Adrenal gland (tissue), 12 donors: Measurements from ENCODE around the gene PTPDC1. TPM values are rescaled to one million over a fixed set of nuclear protein-coding genes. Genes with fewer than 3 reads are reported as not detected.

Experiments
- DNase-seq, 7 donors: peaks; one replicate each; pipeline ENCODE4 v3.0.0-alpha.2; 2019 to 2020
- H3K27ac ChIP-seq, 5 donors: fragments of 200-600 bp; sonication (generic) in 4 of 5; 1 replicate in 3 of 5; 2 replicates in 2 of 5; pipeline versions ENCODE4 v1.5.1 to v1.8.0; 2016 to 2020; ENCODE audit warnings: mild to moderate bottlenecking in 1 of 5
- H3K27me3 ChIP-seq: fragments of 200-600 bp; 2 replicates; pipeline ENCODE4 v1.8.0; 2021
- H3K36me3 ChIP-seq, 2 donors: fragments of 200-600 bp; replicated peaks in 1 of 2; 1 replicate in 1 of 2; 2 replicates in 1 of 2; pipeline versions ENCODE4 v1.5.1 to v1.8.0; 2018 to 2022
- H3K4me1 ChIP-seq, 2 donors: fragments of 200-600 bp; replicated peaks in 1 of 2; 1 replicate in 1 of 2; 2 replicates in 1 of 2; pipeline versions ENCODE4 v1.5.1 to v1.8.0; 2018 to 2021
- H3K4me3 ChIP-seq, 4 donors: fragments of 200-600 bp; sonication (generic) in 3 of 4; one replicate each; pipeline ENCODE4 v1.5.1; 2016 to 2018
- H3K9me3 ChIP-seq, 3 donors: fragments of 200-600 bp; sonication (generic) in 1 of 3; replicated peaks in 1 of 3; 1 replicate in 2 of 3; 2 replicates in 1 of 3; pipeline versions ENCODE4 v1.5.1 to v1.8.0; 2016 to 2021
- CTCF ChIP-seq, 6 experiments: fragments of 450-650 bp in 4 of 6; fragments of 200-600 bp in 2 of 6; sonication (generic) in 1 of 6; IDR thresholded peaks; 1 replicate in 5 of 6; 2 replicates in 1 of 6; pipeline versions ENCODE4 v1.5.1 to v1.8.0; 2016 to 2021; ENCODE audit warnings: antibody characterized with exemption in 6 of 6, mild to moderate bottlenecking in 2 of 6, moderate library complexity in 1 of 6
- POLR2A ChIP-seq, 2 donors: fragments of 450-650 bp; IDR thresholded peaks; one replicate each; pipeline ENCODE4 v1.6.1; 2017; ENCODE audit warnings: antibody characterized with exemption in 2 of 2, mild to moderate bottlenecking in 2 of 2, moderate library complexity in 1 of 2
- WGBS, 4 donors: extraction: QIAGEN DNeasy Blood & Tissue Kit in 2 of 4; methylation state at CpG; one replicate each; pipeline versions ENCODE4 v1.1.5 to v1.1.7; 2013 to 2017; 5-methylcytosine and 5-hydroxymethylcytosine counted together
- intact Hi-C, 2 donors: fragments of 100-400 bp; cut with DNase I; formaldehyde crosslinking; loops; one replicate each; pipeline versions ENCODE4 v1.14.1 to v1.15.0; 2022 to 2023
- polyA plus RNA-seq, 3 donors: library from polyadenylated mRNA; stranded (reverse); fragments of 200-250 nt in 2 of 3; fragments of 350-450 nt in 1 of 3; fragmentation: Illumina TruSeq in 1 of 3; extraction: RNeasy Lipid Tissue Mini Kit (QIAGEN cat#74804) in 1 of 3; gene quantifications; one replicate each; pipeline ENCODE4 v1.2.3, GENCODE V29; 2013 to 2014
- total RNA-seq, 9 donors: library from RNA; depleted of rRNA in 4 of 9; stranded (reverse); fragments of >200 nt in 4 of 9; fragments of 120-200 nt in 1 of 9; fragmentation: NEBNext Ultra II Directional in 1 of 9; extraction: Animal tissue kit (Norgen Biotek cat#: 25700) in 1 of 9; gene quantifications; one replicate each; pipeline versions ENCODE4 v1.1.0 to v1.2.4, GENCODE V29; 2013 to 2023
- donor health status: healthy with polysubstance abuse.
- donor health status: Bipolar disorder and iron deficiency.
- donor health status: DM: yes; HTN: yes; CAD: no.
- donor health status: DM: no; HTN: no; CAD: no.
- donor health status: DM: no; HTN: no; CAD: no.
- donor health status: DM: yes; HTN: yes; CAD: no.

Gene PTPDC1
- total and polyA plus RNA-seq, 12 donors: 5.1 to 19.4 (median 9.4) TPM

- Histone ChIP-seq H3K36me3 (no peaks in the 10 kb centered on the region), H3K4me3 (no peak overlapping the region), H3K27me3 (no peaks in the 10 kb centered on the region), H3K4me1 (peaks cover 0 to 7% of the 10 kb centered on the region in 2 donors), H3K9me3 (no peaks in the 10 kb centered on the region), H3K27ac (peak overlapping the region in 2 of 5 donors; percentile 8 to 73)
- DNase-seq: peak; percentile 54 to 88 (median 76)
- WGBS, 4 donors: 53 to 57% (median 54%) methylated on average over 5 to 10 of the region's 10 CpGs
- TF ChIP-seq CTCF (IDR thresholded peaks at IDR 0.05): no peak
- no peak for TF ChIP-seq POLR2A (IDR thresholded peaks at IDR 0.05)
- intact Hi-C loops: loop anchor here in 1 of 2 donors (10.0 kb wide), 1 partner anchor 48 kb away; no protein-coding TSS in a partner anchor
These were observed 73.0 kb downstream of the PTPDC1 start for GRCh38 chr9:94157050-94157801.

Other genes starting within 250 kb of the PTPDC1 start
- not detected for gene BARX1, start 129.1 kb upstream of the PTPDC1 start, total RNA-seq
- gene BARX1, start 129.1 kb upstream of the PTPDC1 start, polyA plus RNA-seq: under 1 TPM in 1 of 3 donors, not detected in 2; 0.32 TPM
- gene ZNF169, start 174.8 kb downstream of the PTPDC1 start, total RNA-seq: 10 to 100 TPM in 3 of 9 donors, 1 to 10 TPM in 6; 1.2 to 34.9 (median 5.7) TPM
- gene ZNF169, start 174.8 kb downstream of the PTPDC1 start, polyA plus RNA-seq: 1 to 10 TPM; 1.2 to 2.6 (median 2.4) TPM
- not detected for gene NUTM2F, start 244.2 kb downstream of the PTPDC1 start, total RNA-seq
- not detected for gene NUTM2F, start 244.2 kb downstream of the PTPDC1 start, polyA plus RNA-seq